Measurements from ENCODE around the gene CYP3A7. TPM values are rescaled to one million over a fixed set of nuclear protein-coding genes. Genes with fewer than 3 reads are reported as not detected.
"Not testable (repeated sequence)": the region's sequence is repeated elsewhere in the genome, so short reads cannot be mapped to it uniquely, and the experiment has no call there.

Gene CYP3A7
- total RNA-seq, 2 donors from 2014 or later = not detected

- Histone ChIP-seq H3K4me3 (no peak overlapping the region), H3K36me3 (no peaks in the 10 kb centered on the region), H3K4me1 (no peaks in the 10 kb centered on the region), H3K9me3 (no peaks in the 10 kb centered on the region), H3K27ac (no peak overlapping the region), H3K9ac (ENCODE audit: low read depth in 2 of 2, low read length in 2 of 2) (no peak overlapping the region), H3K27me3 (no peaks in the 10 kb centered on the region)
- intact Hi-C loops (cut with DNase I) = no loop called here
- DNase-seq = no peak
- no peak for TF ChIP-seq CTCF (IDR thresholded peaks at IDR 0.05)
Observed at GRCh38 chr7:99730992-99731391, 4.0 kb downstream of the CYP3A7 start.

GRCh38 chr7:99730238-99730810, 4.7 kb downstream of the CYP3A7 start:
- TF ChIP-seq CTCF (IDR thresholded peaks at IDR 0.05) = no peak
- intact Hi-C loops (cut with DNase I) = no loop called here
- no peak for DNase-seq

GRCh38 chr7:99729486-99730237, 5.3 kb downstream of the CYP3A7 start:
- no peaks in the 10 kb centered on the region for H3K27me3 ChIP-seq
- TF ChIP-seq CTCF (IDR thresholded peaks at IDR 0.05) = no peak
- no peak overlapping the region for H3K9ac ChIP-seq (ENCODE audit: low read depth in 2 of 2, low read length in 2 of 2)
- intact Hi-C loops (cut with DNase I) = no loop called here
- no peak overlapping the region for H3K27ac ChIP-seq
- no peaks in the 10 kb centered on the region for H3K9me3 ChIP-seq
- DNase-seq = no peak
- H3K36me3 ChIP-seq = no peaks in the 10 kb centered on the region
- H3K4me3 ChIP-seq = no peak overlapping the region
- H3K4me1 ChIP-seq = no peaks in the 10 kb centered on the region

More at GRCh38 chr7:99730238-99730810, 4.7 kb downstream of the CYP3A7 start:
- Histone ChIP-seq H3K4me3 (no peak overlapping the region), H3K27ac (no peak overlapping the region), H3K9ac (ENCODE audit: low read depth in 2 of 2, low read length in 2 of 2) (no peak overlapping the region), H3K36me3 (no peaks in the 10 kb centered on the region), H3K9me3 (no peaks in the 10 kb centered on the region), H3K27me3 (no peaks in the 10 kb centered on the region), H3K4me1 (no peaks in the 10 kb centered on the region)

GRCh38 chr7:99728615-99729014, 6.4 kb downstream of the CYP3A7 start:
- no peaks in the 10 kb centered on the region for H3K4me1 ChIP-seq
- H3K27ac ChIP-seq = no peak overlapping the region
- no peaks in the 10 kb centered on the region for H3K36me3 ChIP-seq
- no peaks in the 10 kb centered on the region for H3K9me3 ChIP-seq
- no peak for TF ChIP-seq CTCF (IDR thresholded peaks at IDR 0.05)
- H3K4me3 ChIP-seq = no peak overlapping the region
- intact Hi-C loops (cut with DNase I) = no loop called here
- no peak for DNase-seq
- H3K9ac ChIP-seq (ENCODE audit: low read depth in 2 of 2, low read length in 2 of 2) = no peak overlapping the region
- H3K27me3 ChIP-seq = no peaks in the 10 kb centered on the region

GRCh38 chr7:99723201-99723600, 11.8 kb downstream of the CYP3A7 start:
- H3K36me3 ChIP-seq; H3K27ac ChIP-seq; H3K9ac ChIP-seq (ENCODE audit: low read depth in 2 of 2, low read length in 2 of 2); intact Hi-C loops (cut with DNase I); H3K9me3 ChIP-seq; H3K4me3 ChIP-seq; DNase-seq; H3K4me1 ChIP-seq; H3K27me3 ChIP-seq: not testable (repeated sequence)

All from colonic mucosa (tissue), 4 donors.